ENCODE results near the gene KLRD1. TPM values are rescaled to one million over a fixed set of nuclear protein-coding genes. Genes with fewer than 3 reads are reported as not detected.

The KLRD1 gene
- total and polyA plus RNA-seq, 2 experiments from 2014 or later: 0.03 to 0.27 TPM

DNA sequence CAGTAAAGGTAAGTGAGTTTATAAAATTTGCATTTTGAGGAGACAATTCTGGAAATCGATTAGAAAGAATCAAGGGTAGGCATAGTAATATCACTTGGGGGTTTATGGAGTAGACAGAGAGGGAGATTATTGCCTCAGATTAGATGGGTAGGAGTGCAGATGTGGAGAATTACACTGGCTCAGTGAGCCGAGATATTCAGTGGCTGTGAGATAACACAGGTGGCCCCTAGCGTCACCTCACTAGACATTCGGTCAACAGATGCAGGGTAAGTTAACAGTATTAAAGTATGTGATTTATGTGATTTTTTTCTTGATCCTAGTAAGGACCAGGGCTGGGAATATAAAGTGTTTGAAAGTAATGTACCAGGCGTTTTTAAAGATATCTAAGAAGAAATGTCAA, 39.6 kb upstream of the KLRD1 start (continued):
- TF ChIP-seq ZNF462 (CRISPR knock-in tag; IDR thresholded peaks at IDR 0.05) (no peak), ZNF331 (CRISPR knock-in tag; IDR thresholded peaks at IDR 0.05; ENCODE audit: low read depth) (no peak), EZH2 (IDR thresholded peaks at IDR 0.05; ENCODE audit: low read depth, unreplicated experiment) (no peak), NANOG (IDR thresholded peaks at IDR 0.05; ENCODE audit: borderline replicate concordance) (no peak)
- TF ChIP-seq, protein P1, sequence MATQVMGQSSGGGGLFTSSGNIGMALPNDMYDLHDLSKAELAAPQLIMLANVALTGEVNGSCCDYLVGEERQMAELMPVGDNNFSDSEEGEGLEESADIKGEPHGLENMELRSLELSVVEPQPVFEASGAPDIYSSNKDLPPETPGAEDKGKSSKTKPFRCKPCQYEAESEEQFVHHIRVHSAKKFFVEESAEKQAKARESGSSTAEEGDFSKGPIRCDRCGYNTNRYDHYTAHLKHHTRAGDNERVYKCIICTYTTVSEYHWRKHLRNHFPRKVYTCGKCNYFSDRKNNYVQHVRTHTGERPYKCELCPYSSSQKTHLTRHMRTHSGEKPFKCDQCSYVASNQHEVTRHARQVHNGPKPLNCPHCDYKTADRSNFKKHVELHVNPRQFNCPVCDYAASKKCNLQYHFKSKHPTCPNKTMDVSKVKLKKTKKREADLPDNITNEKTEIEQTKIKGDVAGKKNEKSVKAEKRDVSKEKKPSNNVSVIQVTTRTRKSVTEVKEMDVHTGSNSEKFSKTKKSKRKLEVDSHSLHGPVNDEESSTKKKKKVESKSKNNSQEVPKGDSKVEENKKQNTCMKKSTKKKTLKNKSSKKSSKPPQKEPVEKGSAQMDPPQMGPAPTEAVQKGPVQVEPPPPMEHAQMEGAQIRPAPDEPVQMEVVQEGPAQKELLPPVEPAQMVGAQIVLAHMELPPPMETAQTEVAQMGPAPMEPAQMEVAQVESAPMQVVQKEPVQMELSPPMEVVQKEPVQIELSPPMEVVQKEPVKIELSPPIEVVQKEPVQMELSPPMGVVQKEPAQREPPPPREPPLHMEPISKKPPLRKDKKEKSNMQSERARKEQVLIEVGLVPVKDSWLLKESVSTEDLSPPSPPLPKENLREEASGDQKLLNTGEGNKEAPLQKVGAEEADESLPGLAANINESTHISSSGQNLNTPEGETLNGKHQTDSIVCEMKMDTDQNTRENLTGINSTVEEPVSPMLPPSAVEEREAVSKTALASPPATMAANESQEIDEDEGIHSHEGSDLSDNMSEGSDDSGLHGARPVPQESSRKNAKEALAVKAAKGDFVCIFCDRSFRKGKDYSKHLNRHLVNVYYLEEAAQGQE (IDR thresholded peaks at IDR 0.05; ENCODE audit: unreplicated experiment): no peak

GRCh38 chr12:10272467-10272866, 35.2 kb upstream of the KLRD1 start:
- Histone ChIP-seq H3K79me2 (replicated peaks; ENCODE audit: insufficient read depth) (no peaks in the 10 kb centered on the region), H3K4me1 (ENCODE audit: insufficient read depth) (no peaks in the 10 kb centered on the region), H3K4me3 (no peak overlapping the region), H3K27me3 (ENCODE audit: insufficient read depth) (no peaks in the 10 kb centered on the region), H2AFZ (no peak overlapping the region), H3K4me2 (no peak overlapping the region), H3K27ac (ENCODE audit: low read depth) (no peak overlapping the region), H3K9me2 (ENCODE audit: insufficient read depth) (no peaks in the 10 kb centered on the region), H4K20me1 (replicated peaks; ENCODE audit: insufficient read depth) (no peaks in the 10 kb centered on the region), H3K36me3 (ENCODE audit: insufficient read depth) (no peaks in the 10 kb centered on the region), H3F3A (replicated peaks; ENCODE audit: low read depth) (no peaks in the 10 kb centered on the region)
- DNase-seq (ENCODE audit: low spot score): no peak
- Mint-ChIP-seq H3K4me3 (no peak overlapping the region), H3K27ac (no peak overlapping the region), H3K36me3 (ENCODE audit: low read depth) (no peaks in the 10 kb centered on the region), H3K4me1 (no peaks in the 10 kb centered on the region), H3K27me3 (ENCODE audit: insufficient read depth, low read depth, poor library complexity) (no peaks in the 10 kb centered on the region), H3K9me3 (peaks cover 5% of the 10 kb centered on the region; the same call in 2 of the 3 replicates)
- ATAC-seq: no peak
- TF ChIP-seq NANOG (IDR thresholded peaks at IDR 0.05; ENCODE audit: borderline replicate concordance) (no peak), POLR2AphosphoS5 (IDR thresholded peaks at IDR 0.05; ENCODE audit: low read depth) (no peak), JUNB (IDR thresholded peaks at IDR 0.05; ENCODE audit: unreplicated experiment) (no peak)
